ENCODE measurements around the gene SRRM3. TPM values are rescaled to one million over a fixed set of nuclear protein-coding genes. Genes with fewer than 3 reads are reported as not detected.
"Not testable (repeated sequence)": the region's sequence is repeated elsewhere in the genome, so short reads cannot be mapped to it uniquely, and the experiment has no call there.

Gene SRRM3
- total RNA-seq, 2 donors from 2014 or later, result 0.92 to 0.95 TPM

- peak; percentile 83 for ATAC-seq
Measured at GRCh38 chr7:76296743-76297740, 95.3 kb downstream of the SRRM3 start.

GRCh38 chr7:76300166-76300731, 98.6 kb downstream of the SRRM3 start:
- DNase-seq (peak in 1 of 2 donors; percentile 42), ATAC-seq (no peak)
- intact Hi-C loops (cut with DNase I, micrococcal nuclease), result no loop called here

More at GRCh38 chr7:76296743-76297740, 95.3 kb downstream of the SRRM3 start:
- peak; percentile 84 to 95 for DNase-seq
- intact Hi-C loops (cut with DNase I, micrococcal nuclease), result no loop called here

GRCh38 chr7:76301000-76301399, 99.3 kb downstream of the SRRM3 start:
- intact Hi-C loops (cut with DNase I, micrococcal nuclease), result no loop called here
- DNase-seq, result no peak
- no peak for ATAC-seq

GRCh38 chr7:76302347-76303201, 100.9 kb downstream of the SRRM3 start, which contains the start of gene HSPB1:
Gene HSPB1 (plus strand): TSS chr7:76302673. CDS start chr7:76302713, 40 bp downstream.
- intact Hi-C loops (cut with DNase I, micrococcal nuclease), result no loop called here
- ATAC-seq, result peak; percentile 71
- DNase-seq, result peak; percentile 94 to 95

DNA sequence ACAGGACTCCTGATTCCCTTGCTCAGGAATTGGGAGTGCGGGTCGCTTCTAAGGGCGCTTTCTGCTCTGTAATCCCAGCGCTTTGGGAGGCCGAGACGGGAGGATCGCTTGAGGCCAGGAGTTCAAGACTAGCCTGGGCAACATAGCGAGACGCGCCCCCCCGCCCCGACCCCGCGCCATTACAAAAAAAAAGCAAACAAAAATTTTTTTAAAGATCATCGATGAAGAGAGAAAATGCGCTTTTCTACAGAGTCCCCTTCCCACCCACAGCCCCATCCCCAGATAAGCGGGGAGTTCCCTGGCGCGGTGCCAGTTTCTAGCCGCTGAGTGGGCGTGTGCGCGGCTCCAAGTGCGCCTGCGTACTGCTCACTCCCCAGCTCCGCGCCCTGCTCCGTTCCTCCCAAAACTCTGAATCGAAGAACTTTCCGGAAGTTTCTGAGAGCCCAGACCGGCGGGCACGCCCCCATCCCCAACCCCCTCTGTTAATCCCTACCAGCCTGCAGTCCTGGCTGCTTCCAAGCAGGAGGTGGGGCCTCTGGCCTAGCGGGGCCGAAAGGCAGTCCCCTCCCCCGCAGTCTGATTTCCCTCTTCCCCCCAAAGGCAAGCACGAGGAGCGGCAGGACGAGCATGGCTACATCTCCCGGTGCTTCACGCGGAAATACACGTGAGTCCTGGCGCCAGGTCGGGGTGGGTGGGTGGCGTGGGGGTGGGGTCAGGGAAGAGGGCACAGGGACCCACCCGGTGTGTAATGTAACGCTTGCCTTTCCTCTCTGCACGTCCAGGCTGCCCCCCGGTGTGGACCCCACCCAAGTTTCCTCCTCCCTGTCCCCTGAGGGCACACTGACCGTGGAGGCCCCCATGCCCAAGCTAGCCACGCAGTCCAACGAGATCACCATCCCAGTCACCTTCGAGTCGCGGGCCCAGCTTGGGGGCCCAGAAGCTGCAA, 101.8 kb downstream of the SRRM3 start:
- ATAC-seq (peak; percentile 65), DNase-seq (peak; percentile 93)
- intact Hi-C loops (cut with DNase I, micrococcal nuclease), result no loop called here

- peak in 1 of 2 donors; percentile 82 for DNase-seq
- intact Hi-C loops (cut with DNase I, micrococcal nuclease), result no loop called here
- ATAC-seq, result no peak
Measured at GRCh38 chr7:76304888-76305375, 103.2 kb downstream of the SRRM3 start.

DNA sequence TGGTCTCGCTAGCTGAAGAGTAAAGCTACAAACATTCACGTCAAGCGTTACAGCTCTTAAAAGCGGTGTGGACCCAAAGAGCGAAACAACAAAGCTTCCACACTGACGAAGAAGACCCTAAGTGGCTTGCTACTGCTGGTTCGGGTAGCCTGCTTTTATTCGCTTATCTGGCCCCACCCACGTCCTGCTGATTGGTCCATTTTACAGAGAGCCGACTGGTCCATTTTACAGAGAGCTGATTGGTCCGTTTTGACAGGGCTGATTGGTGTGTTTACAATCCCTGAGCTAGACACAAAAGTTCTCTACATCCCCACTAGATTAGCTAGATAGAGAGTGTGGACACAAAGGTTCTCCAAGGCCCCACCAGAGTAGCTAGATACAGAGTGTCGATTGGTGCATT, 107.2 kb downstream of the SRRM3 start:
- intact Hi-C loops (cut with DNase I, micrococcal nuclease); DNase-seq; ATAC-seq: not testable (repeated sequence)

GRCh38 chr7:76309341-76310101, 107.8 kb downstream of the SRRM3 start:
- ATAC-seq; DNase-seq; intact Hi-C loops (cut with DNase I, micrococcal nuclease): not testable (repeated sequence)

DNA sequence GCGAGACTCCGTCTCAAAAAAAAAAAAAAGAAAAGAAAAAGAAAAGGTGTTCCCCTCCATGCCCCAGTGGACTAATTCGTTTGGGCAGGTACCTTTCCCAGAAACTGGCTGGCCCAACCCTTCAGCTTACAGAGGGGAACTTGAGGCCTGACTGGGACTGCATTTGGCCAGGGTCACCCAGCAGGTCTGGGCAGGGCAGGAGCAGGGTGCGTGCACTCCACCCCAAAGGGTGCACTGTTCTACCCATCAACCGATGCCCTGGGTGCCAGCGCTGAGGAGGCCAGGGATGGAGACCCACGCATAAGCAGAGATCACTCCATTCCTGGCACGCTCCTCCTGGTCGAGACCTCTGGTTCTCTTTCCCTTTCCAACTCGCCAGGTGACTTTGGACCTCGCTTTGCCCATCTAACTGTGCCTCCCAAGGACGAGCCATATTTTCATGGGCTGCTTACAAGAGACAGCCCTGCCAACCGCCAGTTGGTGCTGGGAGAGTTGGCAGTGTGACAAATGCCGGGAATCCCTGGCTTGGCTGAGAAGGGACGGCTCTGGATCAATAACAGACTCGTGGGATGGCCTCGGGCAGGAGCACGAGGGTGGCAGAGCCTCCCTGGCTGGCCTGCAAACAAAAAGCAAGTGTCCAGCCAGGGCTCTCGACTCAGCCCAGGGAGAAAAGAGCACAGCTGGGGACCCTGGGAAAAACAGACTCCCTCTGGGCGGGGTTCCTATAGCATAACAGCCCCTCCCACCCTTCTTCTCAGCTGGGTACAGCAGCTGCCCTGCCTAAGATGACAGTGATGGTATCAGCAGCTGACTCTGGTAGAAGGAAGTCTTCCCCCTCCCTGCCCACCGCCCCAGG, 108.6 kb downstream of the SRRM3 start:
- ATAC-seq, result peak; percentile 62
- DNase-seq, result peak; percentile 51 to 60
- intact Hi-C loops (cut with DNase I, micrococcal nuclease), result no loop called here

GRCh38 chr7:76311838-76312237, 110.1 kb downstream of the SRRM3 start:
- ATAC-seq; DNase-seq; intact Hi-C loops (cut with DNase I, micrococcal nuclease): not testable (repeated sequence)

DNA sequence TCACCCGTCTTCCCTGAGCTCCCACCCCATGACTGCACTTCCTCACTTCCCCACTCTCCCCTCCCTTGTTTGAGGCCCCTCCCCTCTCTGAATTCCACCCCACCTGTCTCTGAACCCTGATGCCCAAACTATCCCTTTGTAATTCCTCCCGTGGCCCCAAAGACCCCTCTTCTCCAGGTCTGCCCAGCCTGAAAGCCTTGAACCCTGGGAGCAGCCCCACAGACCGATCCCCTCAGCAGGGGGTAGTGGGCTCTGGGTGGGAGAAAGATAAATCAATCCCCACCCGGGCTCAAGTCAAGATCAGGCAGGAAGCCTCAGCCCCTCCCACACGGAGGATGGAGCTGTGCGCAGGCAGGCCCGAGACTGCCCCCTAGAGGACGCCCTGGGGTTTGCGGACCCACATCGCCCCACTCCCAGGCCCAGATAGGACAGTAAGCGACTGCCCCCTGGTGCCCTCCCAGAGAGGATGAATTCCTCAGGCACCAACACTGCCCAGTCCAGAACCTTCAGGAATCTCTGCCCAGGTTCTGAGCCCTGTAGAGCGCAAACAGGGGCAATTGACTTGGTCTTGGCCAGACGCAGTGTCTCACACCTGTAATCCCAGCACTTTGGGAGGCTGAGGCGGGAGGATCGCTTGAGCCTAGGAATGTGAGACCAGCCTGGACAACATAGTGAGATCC, 112.5 kb downstream of the SRRM3 start:
- ATAC-seq, result peak; percentile 56
- peak; percentile 94 to 99 for DNase-seq

GRCh38 chr7:76314740-76315139, 113.0 kb downstream of the SRRM3 start:
- ATAC-seq; intact Hi-C loops (cut with DNase I, micrococcal nuclease); DNase-seq: not testable (repeated sequence)

More for the DNA sequence above, 112.5 kb downstream of the SRRM3 start:
- intact Hi-C loops (cut with DNase I, micrococcal nuclease), result no loop called here

DNA sequence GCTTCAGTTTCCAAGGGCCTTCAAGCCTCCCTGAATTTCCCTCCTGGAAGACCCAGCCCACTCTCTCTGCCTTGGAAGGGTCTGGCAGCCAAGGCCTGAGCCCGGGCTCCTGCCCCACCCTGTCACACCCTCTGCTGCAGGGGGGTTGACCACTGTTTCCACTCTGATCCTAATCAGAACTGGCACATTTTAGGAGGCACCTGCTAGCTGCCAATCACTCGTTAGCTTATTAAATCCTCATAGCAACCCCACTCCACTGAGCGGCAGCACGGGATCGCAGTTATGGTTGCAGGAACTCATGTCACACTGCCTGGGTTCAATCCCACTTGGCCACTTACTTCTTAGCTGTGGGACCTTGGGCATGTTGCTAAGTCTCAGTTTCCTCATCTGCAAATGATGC, 113.7 kb downstream of the SRRM3 start:
- ATAC-seq (no peak), DNase-seq (peak in 1 of 2 donors; percentile 50)
- intact Hi-C loops (cut with DNase I, micrococcal nuclease), result no loop called here

- ATAC-seq (no peak), DNase-seq (peak in 1 of 2 donors; percentile 40)
- intact Hi-C loops (cut with DNase I, micrococcal nuclease), result no loop called here
Measured at GRCh38 chr7:76316984-76317781, 115.5 kb downstream of the SRRM3 start.

All from left colon (tissue), 2 donors.